Fibroblast of lung (primary cell): ENCODE data around the gene RASSF8. TPM values are rescaled to one million over a fixed set of nuclear protein-coding genes. Genes with fewer than 3 reads are reported as not detected.

Experiments used
- DNase-seq, 2 donors: peaks; one replicate each; pipeline versions ENCODE4 v3.0.0 to v3.0.0-alpha.2; 2010; ENCODE audit warnings: low read depth in 2 of 2
- H2AFZ ChIP-seq: 2 replicates; pipeline ENCODE4 v1.5.1; 2012; ENCODE audit warnings: low read length, control low read depth, inconsistent platforms
- H3K27ac ChIP-seq: 2 replicates; pipeline ENCODE4 v1.5.1; 2011; ENCODE audit warnings: low read length, control low read depth; ENCODE audit not compliant: insufficient read depth
- H3K27me3 ChIP-seq: 2 replicates; pipeline ENCODE4 v1.5.1; 2011; ENCODE audit warnings: mild to moderate bottlenecking, low read length; ENCODE audit not compliant: control insufficient read depth, insufficient read depth
- H3K36me3 ChIP-seq: 2 replicates; pipeline ENCODE4 v1.5.1; 2011; ENCODE audit warnings: low read length; ENCODE audit not compliant: control insufficient read depth, insufficient read depth
- H3K4me1 ChIP-seq: 2 replicates; pipeline ENCODE4 v1.5.1; 2011; ENCODE audit warnings: low read length; ENCODE audit not compliant: control insufficient read depth, insufficient read depth; ENCODE audit errors: extremely low read depth
- H3K4me2 ChIP-seq: 2 replicates; pipeline ENCODE4 v1.5.1; 2011; ENCODE audit warnings: low read length, control low read depth; ENCODE audit not compliant: insufficient read depth; ENCODE audit errors: extremely low read depth
- H3K4me3 ChIP-seq, 4 experiments: fragments of 200-600 bp in 1 of 4; sonication (generic) in 1 of 4; replicated peaks in 1 of 4; 2 replicates each; pipeline ENCODE4 v1.5.1; 2011 to 2016; ENCODE audit warnings: low read length in 4 of 4, low read depth in 3 of 4, mild to moderate bottlenecking in 3 of 4, control low read depth in 2 of 4, inconsistent platforms in 1 of 4, mixed read lengths in 1 of 4; ENCODE audit not compliant: insufficient read depth in 1 of 4; ENCODE audit errors: control extremely low read depth in 1 of 4
- H3K79me2 ChIP-seq: 2 replicates; pipeline ENCODE4 v1.5.1; 2012; ENCODE audit warnings: mild to moderate bottlenecking, low read length, inconsistent platforms; ENCODE audit not compliant: control insufficient read depth, insufficient read depth
- H3K9ac ChIP-seq: 2 replicates; pipeline ENCODE4 v1.5.1; 2011; ENCODE audit warnings: mild to moderate bottlenecking, low read length, control low read depth; ENCODE audit not compliant: insufficient read depth
- H3K9me3 ChIP-seq: 2 replicates; pipeline ENCODE4 v1.5.1; 2012; ENCODE audit warnings: low read depth, low read length; ENCODE audit not compliant: control insufficient read depth, insufficient read depth
- H4K20me1 ChIP-seq: 2 replicates; pipeline ENCODE4 v1.5.1; 2011; ENCODE audit warnings: low read length; ENCODE audit not compliant: control insufficient read depth, insufficient read depth; ENCODE audit errors: extremely low read depth
- CTCF ChIP-seq, 2 donors: IDR thresholded peaks in 1 of 2; conservative IDR thresholded peaks in 1 of 2; 1 replicate in 1 of 2; 2 replicates in 1 of 2; pipeline ENCODE4 v1.5.1; 2011 to 2012; ENCODE audit warnings: low read length in 2 of 2, control low read depth in 1 of 2, inconsistent platforms in 1 of 2, low read depth in 1 of 2, mild to moderate bottlenecking in 1 of 2
- EZH2 ChIP-seq: IDR thresholded peaks from 2 replicates; pipeline ENCODE4 v1.5.1; 2012; ENCODE audit warnings: low read length, control low read depth, mild to moderate bottlenecking; ENCODE audit errors: missing control alignments
- polyA plus RNA-seq, 2 donors: library from polyadenylated mRNA; depleted of rRNA in 1 of 2; stranded (reverse) in 1 of 2; unstranded in 1 of 2; fragments of >200 nt; gene quantifications; 2 replicates each; pipeline ENCODE4 v1.2.1, GENCODE V29; 2011 to 2012; ENCODE audit warnings: missing spikeins in 1 of 2
- total RNA-seq: library from RNA; depleted of rRNA; stranded (reverse); fragments of >200 nt; gene quantifications from 2 replicates; pipeline ENCODE4 v1.2.1, GENCODE V29; 2014

RASSF8 gene
- total and polyA plus RNA-seq, 2 donors (not counting 1 experiment from before 2014, with no cell fraction given) = 28.8 to 52.8 TPM

- H3K79me2 ChIP-seq = no peaks in the 10 kb centered on the region
- TF ChIP-seq CTCF (conservative IDR thresholded peaks at IDR 0.05 in 1 of 2, IDR thresholded peaks at IDR 0.05 in 1 of 2; ENCODE audit: low read depth in 1 of 2, low read length in 2 of 2) (no peak), EZH2 (no peak)
- no peak overlapping the region for H2AFZ ChIP-seq
- H4K20me1 ChIP-seq = no peaks in the 10 kb centered on the region
- no peak overlapping the region for H3K27ac ChIP-seq
- no peak overlapping the region for H3K4me3 ChIP-seq
- no peaks in the 10 kb centered on the region for H3K36me3 ChIP-seq
- no peak overlapping the region for H3K4me2 ChIP-seq
- H3K9ac ChIP-seq = no peak overlapping the region
- no peaks in the 10 kb centered on the region for H3K4me1 ChIP-seq
- no peak for DNase-seq
- H3K27me3 ChIP-seq = no peaks in the 10 kb centered on the region
- no peaks in the 10 kb centered on the region for H3K9me3 ChIP-seq
Observed at GRCh38 chr12:25949343-25949742, 9.1 kb upstream of the RASSF8 start.

- no peaks in the 10 kb centered on the region for H3K36me3 ChIP-seq
- H4K20me1 ChIP-seq = no peaks in the 10 kb centered on the region
- H3K79me2 ChIP-seq = no peaks in the 10 kb centered on the region
- H3K9me3 ChIP-seq = no peaks in the 10 kb centered on the region
- DNase-seq = peak in 1 of 2 donors; percentile 33
- no peak overlapping the region for H3K27ac ChIP-seq
- TF ChIP-seq EZH2 (no peak), CTCF (conservative IDR thresholded peaks at IDR 0.05 in 1 of 2, IDR thresholded peaks at IDR 0.05 in 1 of 2; ENCODE audit: low read depth in 1 of 2, low read length in 2 of 2) (no peak)
- H3K4me1 ChIP-seq = no peaks in the 10 kb centered on the region
- H3K4me3 ChIP-seq = no peak overlapping the region
- H3K9ac ChIP-seq = no peak overlapping the region
- no peak overlapping the region for H3K4me2 ChIP-seq
- no peak overlapping the region for H2AFZ ChIP-seq
- no peaks in the 10 kb centered on the region for H3K27me3 ChIP-seq
Observed at GRCh38 chr12:25950329-25951115, 8.0 kb upstream of the RASSF8 start.

DNA sequence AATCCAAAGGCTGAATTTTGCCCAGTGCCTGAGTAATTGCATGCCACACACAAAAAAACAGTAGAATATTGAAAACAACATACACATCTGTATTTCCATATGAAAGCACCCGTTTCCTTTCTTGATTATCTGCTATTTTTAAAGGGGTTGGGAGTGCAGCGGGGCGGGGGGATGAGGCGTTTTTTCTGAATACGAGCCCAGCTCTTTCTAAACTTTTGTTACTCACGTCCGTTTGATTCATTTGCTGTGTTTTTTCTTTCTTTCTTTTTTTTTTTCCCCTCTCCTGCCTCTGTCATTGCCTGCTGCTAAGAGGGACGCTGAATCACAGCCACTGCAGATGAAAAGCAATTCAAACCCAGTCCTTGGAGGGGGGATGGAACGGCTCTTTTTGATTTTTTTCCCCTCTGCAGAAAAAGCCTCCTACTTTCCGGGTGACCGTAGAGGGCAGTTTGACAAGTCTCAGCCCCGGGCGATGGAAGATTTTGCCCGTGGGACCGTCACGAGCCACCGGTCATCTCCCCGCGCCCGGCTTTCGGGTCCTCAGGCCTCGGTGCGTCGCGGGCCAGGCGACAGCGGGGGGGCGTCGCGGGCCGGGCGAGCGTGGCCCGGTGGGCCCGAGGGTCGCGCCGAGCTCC lies 572 bp upstream of the RASSF8 start:
- H3K4me2 ChIP-seq = peak overlapping the region; percentile 56
- no peaks in the 10 kb centered on the region for H3K9me3 ChIP-seq

More for the DNA sequence above, 572 bp upstream of the RASSF8 start:
- Histone ChIP-seq H3K27ac (peak overlapping the region; percentile 92), H3K9ac (peak overlapping the region; percentile 95), H2AFZ (peak overlapping the region; percentile 4), H3K4me1 (peaks cover 5% of the 10 kb centered on the region), H4K20me1 (no peaks in the 10 kb centered on the region), H3K4me3 (peak overlapping the region; percentile 48 to 80 (median 62)), H3K36me3 (no peaks in the 10 kb centered on the region), H3K27me3 (no peaks in the 10 kb centered on the region), H3K79me2 (peaks cover 34% of the 10 kb centered on the region)
- peak; percentile 75 to 85 for DNase-seq
- TF ChIP-seq EZH2 (no peak), CTCF (conservative IDR thresholded peaks at IDR 0.05 in 1 of 2, IDR thresholded peaks at IDR 0.05 in 1 of 2; ENCODE audit: low read depth in 1 of 2, low read length in 2 of 2) (no peak)
